ENCODE data around the gene C6orf58. TPM values are rescaled to one million over a fixed set of nuclear protein-coding genes. Genes with fewer than 3 reads are reported as not detected.

The C6orf58 gene
- total and polyA plus RNA-seq, 12 donors: not detected

GRCh38 chr6:127581576-127581975, 4.6 kb downstream of the C6orf58 start:
- ATAC-seq: no peak
- no peaks in the 10 kb centered on the region for H3K36me3 ChIP-seq
- H3K4me1 ChIP-seq: no peaks in the 10 kb centered on the region
- intact Hi-C loops (cut with DNase I): no loop called here
- no peak for TF ChIP-seq CTCF (IDR thresholded peaks at IDR 0.05)
- peaks cover 0 to 3% (median 0%) of the 10 kb centered on the region in 7 donors for H3K27me3 ChIP-seq
- DNase-seq: no peak
- no peak overlapping the region for H3K27ac ChIP-seq
- H3K4me3 ChIP-seq: no peak overlapping the region
- no peaks in the 10 kb centered on the region for H3K9me3 ChIP-seq

GRCh38 chr6:127582777-127583462, 5.9 kb downstream of the C6orf58 start:
- Histone ChIP-seq H3K27ac (no peak overlapping the region), H3K4me1 (no peaks in the 10 kb centered on the region), H3K36me3 (no peaks in the 10 kb centered on the region), H3K27me3 (peaks cover 0 to 3% (median 0%) of the 10 kb centered on the region in 7 donors), H3K9me3 (no peaks in the 10 kb centered on the region), H3K4me3 (no peak overlapping the region)
- intact Hi-C loops (cut with DNase I): no loop called here
- WGBS, 2 donors: 76 to 80% methylated on average over 4 of the region's 4 CpGs
- DNase-seq (no peak), ATAC-seq (no peak)
- TF ChIP-seq CTCF (IDR thresholded peaks at IDR 0.05): no peak

- intact Hi-C loops (cut with DNase I): no loop called here
- DNase-seq: no peak
- ATAC-seq: no peak
- no peaks in the 10 kb centered on the region for H3K4me1 ChIP-seq
- H3K4me3 ChIP-seq: no peak overlapping the region
- no peaks in the 10 kb centered on the region for H3K36me3 ChIP-seq
- peaks cover 0 to 3% (median 0%) of the 10 kb centered on the region in 7 donors for H3K27me3 ChIP-seq
- no peak overlapping the region for H3K27ac ChIP-seq
- H3K9me3 ChIP-seq: no peaks in the 10 kb centered on the region
- TF ChIP-seq CTCF (IDR thresholded peaks at IDR 0.05): no peak
- WGBS, 2 donors: 88 to 89% methylated on average over 2 of the region's 2 CpGs
Observed at GRCh38 chr6:127585123-127585522, 8.1 kb downstream of the C6orf58 start.

- WGBS, 2 donors: 27 to 33% methylated on average over 2 of the region's 2 CpGs
- no peak for TF ChIP-seq CTCF (IDR thresholded peaks at IDR 0.05)
- no peak for ATAC-seq
Observed at GRCh38 chr6:127586372-127586771, 9.4 kb downstream of the C6orf58 start.

More at GRCh38 chr6:127586372-127586771, 9.4 kb downstream of the C6orf58 start:
- no peak overlapping the region for H3K4me3 ChIP-seq
- H3K4me1 ChIP-seq: no peaks in the 10 kb centered on the region
- H3K27me3 ChIP-seq: peaks cover 0 to 3% (median 0%) of the 10 kb centered on the region in 7 donors
- no peaks in the 10 kb centered on the region for H3K36me3 ChIP-seq
- intact Hi-C loops (cut with DNase I): no loop called here
- no peak overlapping the region for H3K27ac ChIP-seq
- no peaks in the 10 kb centered on the region for H3K9me3 ChIP-seq
- no peak for DNase-seq
